Kidney capillary endothelial cell (primary cell): ENCODE measurements around the gene RND1.

Experiments used
- DNase-seq: peaks from one replicate; pipeline ENCODE4 v3.0.0-alpha.2; 2018; ENCODE audit warnings: low spot score

The RND1 gene

DNA sequence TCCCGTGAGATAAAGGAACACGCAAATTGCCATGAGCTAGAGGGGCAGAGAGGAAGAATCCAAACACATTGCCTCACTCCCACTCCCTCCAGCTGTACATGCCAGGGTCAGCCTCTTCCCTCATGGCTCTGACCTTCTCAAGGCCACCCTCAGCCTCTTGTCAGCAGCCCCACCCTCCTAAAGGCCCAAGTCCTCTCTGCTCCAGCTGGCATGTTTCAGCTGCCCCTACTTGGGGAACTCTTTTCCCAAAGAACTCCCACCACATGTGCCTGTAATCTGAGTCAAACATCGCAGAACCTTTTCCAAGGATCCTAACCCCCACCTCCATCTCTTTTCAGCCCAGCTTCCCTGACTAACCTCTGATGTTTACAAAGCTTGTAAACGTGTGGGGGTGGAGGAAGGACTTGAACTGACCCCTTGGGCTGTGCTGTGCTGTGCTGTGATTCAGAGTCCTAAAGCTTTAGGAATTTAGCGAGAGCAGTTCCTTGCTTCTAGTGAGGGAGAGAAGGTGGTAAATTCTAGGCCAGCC is 54.7 kb downstream of the RND1 start:
- DNase-seq, result no peak

DNA sequence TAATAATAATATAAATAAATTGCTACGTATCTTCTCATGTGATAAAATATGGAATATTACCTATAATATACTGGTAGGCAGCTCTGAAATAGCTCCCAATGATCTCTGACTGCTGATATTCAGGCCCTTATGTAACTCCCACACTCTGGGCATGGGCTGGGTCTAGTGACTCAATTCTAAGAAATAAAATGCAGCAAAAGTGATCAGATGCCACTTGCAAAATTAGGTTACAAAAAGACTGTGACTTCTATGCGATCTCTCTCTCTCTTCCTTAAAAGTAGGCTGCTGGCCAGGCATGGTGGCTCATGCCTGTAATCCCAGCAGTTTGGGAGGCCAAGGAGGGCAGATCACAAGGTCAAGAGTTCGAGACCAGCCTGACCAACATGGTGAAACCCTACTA is 57.7 kb downstream of the RND1 start:
- no peak for DNase-seq
